Myometrial cell (primary cell): ENCODE results near the gene HMGCL. TPM values are rescaled to one million over a fixed set of nuclear protein-coding genes. Genes with fewer than 3 reads are reported as not detected.

Experiments
- total RNA-seq: library from RNA; depleted of rRNA; stranded (reverse); fragments of >200 nt; gene quantifications from 2 replicates; pipeline ENCODE4 v1.2.3, GENCODE V29; 2015

The HMGCL gene
- total RNA-seq, result 57.2 and 67.7 TPM in 2 replicates

GRCh38 chr1:23825076-23825761 lies at the start of gene HMGCL:
Gene HMGCL, minus strand, starts transcription at chr1:23825429. Its CDS starts 14 bp downstream, at chr1:23825415.

GRCh38 chr1:23867895-23868556 lies 42.8 kb upstream of the HMGCL start, which contains the start of gene FUCA1:
Gene FUCA1, minus strand, starts transcription at chr1:23868290. Its CDS starts 4 bp downstream, at chr1:23868286.

GRCh38 chr1:23800400-23801337 lies 24.6 kb downstream of the HMGCL start, which contains the start of gene GALE:
Gene GALE, minus strand, starts transcription at chr1:23800754. Its CDS starts 1,747 bp downstream, at chr1:23799007.

GRCh38 chr1:23790696-23791515 lies 34.3 kb downstream of the HMGCL start, which contains the start of gene LYPLA2:
Gene LYPLA2, plus strand, starts transcription at chr1:23791145. Its CDS starts 1,538 bp downstream, at chr1:23792683.

GRCh38 chr1:23777979-23778814 lies 47.0 kb downstream of the HMGCL start, which contains the start of gene PITHD1:
Gene PITHD1, plus strand, starts transcription at chr1:23778418. Its CDS starts 98 bp downstream, at chr1:23778516.

Other genes starting within 250 kb of the HMGCL start
- gene RPL11, start 133.6 kb downstream of the HMGCL start, total RNA-seq, result 860 and 1,006 TPM in 2 replicates
- 19.3 and 27.1 TPM in 2 replicates for gene ELOA, start 82.0 kb downstream of the HMGCL start, total RNA-seq
- 40.4 and 44.1 TPM in 2 replicates for gene PITHD1, start 47.0 kb downstream of the HMGCL start, total RNA-seq
- gene LYPLA2, start 34.3 kb downstream of the HMGCL start, total RNA-seq, result 59.9 and 95.4 TPM in 2 replicates
- gene GALE, start 24.7 kb downstream of the HMGCL start, total RNA-seq, result 75.5 and 97.2 TPM in 2 replicates
- gene FUCA1, start 42.9 kb upstream of the HMGCL start, total RNA-seq, result 1.7 and 2.1 TPM in 2 replicates
- not detected in 2 replicates for gene CNR2, start 87.9 kb upstream of the HMGCL start, total RNA-seq
- gene PNRC2, start 134.4 kb upstream of the HMGCL start, total RNA-seq, result 70.2 and 75.8 TPM in 2 replicates
- gene SRSF10, start 154.9 kb upstream of the HMGCL start, total RNA-seq, result 44.7 and 73.2 TPM in 2 replicates